Mammary epithelial cell (primary cell): Measurements from ENCODE around the gene BTN2A1.

Source experiments
- EZH2 ChIP-seq: IDR thresholded peaks from 2 replicates; pipeline ENCODE4 v1.6.1; 2012; ENCODE audit warnings: low read length, inconsistent platforms, borderline replicate concordance
- TF ChIP-seq, protein P1 (sequence below), 2 donors: IDR thresholded peaks in 1 of 2; conservative IDR thresholded peaks in 1 of 2; 2 replicates each; pipeline ENCODE4 v1.5.1; 2011 to 2012; ENCODE audit warnings: inconsistent platforms in 2 of 2, low read length in 2 of 2, mild to moderate bottlenecking in 2 of 2, control low read depth in 1 of 2, low read depth in 1 of 2; ENCODE audit not compliant: insufficient read depth in 1 of 2; ENCODE audit errors: extremely low read depth in 1 of 2

DNA sequence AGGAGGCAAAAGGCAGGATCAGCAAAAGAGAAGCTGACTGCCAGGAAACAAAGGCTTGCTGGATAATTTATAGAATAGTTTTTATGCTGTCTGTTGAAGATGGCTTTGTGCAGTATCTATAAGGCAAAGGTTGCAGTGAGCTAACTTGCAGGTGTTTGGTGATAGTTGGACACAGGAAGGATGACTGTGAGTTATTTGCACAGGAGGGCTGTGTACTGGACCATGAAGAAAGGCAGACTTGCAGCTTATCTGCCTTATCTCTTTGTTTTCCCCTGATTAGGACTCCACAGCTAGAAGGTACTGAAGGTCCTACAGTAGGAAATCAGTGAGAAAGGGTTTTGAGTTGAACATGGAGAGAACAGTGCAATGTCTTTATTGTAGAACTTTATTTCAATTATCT is 44.4 kb downstream of the BTN2A1 start:
- TF ChIP-seq, protein P1, sequence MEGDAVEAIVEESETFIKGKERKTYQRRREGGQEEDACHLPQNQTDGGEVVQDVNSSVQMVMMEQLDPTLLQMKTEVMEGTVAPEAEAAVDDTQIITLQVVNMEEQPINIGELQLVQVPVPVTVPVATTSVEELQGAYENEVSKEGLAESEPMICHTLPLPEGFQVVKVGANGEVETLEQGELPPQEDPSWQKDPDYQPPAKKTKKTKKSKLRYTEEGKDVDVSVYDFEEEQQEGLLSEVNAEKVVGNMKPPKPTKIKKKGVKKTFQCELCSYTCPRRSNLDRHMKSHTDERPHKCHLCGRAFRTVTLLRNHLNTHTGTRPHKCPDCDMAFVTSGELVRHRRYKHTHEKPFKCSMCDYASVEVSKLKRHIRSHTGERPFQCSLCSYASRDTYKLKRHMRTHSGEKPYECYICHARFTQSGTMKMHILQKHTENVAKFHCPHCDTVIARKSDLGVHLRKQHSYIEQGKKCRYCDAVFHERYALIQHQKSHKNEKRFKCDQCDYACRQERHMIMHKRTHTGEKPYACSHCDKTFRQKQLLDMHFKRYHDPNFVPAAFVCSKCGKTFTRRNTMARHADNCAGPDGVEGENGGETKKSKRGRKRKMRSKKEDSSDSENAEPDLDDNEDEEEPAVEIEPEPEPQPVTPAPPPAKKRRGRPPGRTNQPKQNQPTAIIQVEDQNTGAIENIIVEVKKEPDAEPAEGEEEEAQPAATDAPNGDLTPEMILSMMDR (conservative IDR thresholded peaks at IDR 0.05 in 1 of 2, IDR thresholded peaks at IDR 0.05 in 1 of 2; ENCODE audit: extremely low read depth in 1 of 2, insufficient read depth in 1 of 2, low read depth in 1 of 2, low read length in 2 of 2), result no peak
- no peak for TF ChIP-seq EZH2
